Suprapubic skin (tissue), 4 donors: ENCODE results near the gene SAP25.
A peak's percentile ranks its signal among the peaks of the same experiment; 100 is the strongest.

Experiments
- EP300 ChIP-seq: sonication (generic); formaldehyde crosslinking; IDR thresholded peaks from one replicate; pipeline ENCODE4 v1.6.1; 2017; ENCODE audit warnings: antibody characterized with exemption
- POLR2A ChIP-seq, 2 donors: fragments of 450-650 bp; IDR thresholded peaks; one replicate each; pipeline ENCODE4 v1.6.1; 2017; ENCODE audit warnings: antibody characterized with exemption in 2 of 2, mild to moderate bottlenecking in 2 of 2, moderate library complexity in 2 of 2
- POLR2AphosphoS5 ChIP-seq, 3 donors: sonication (generic); formaldehyde crosslinking; IDR thresholded peaks; one replicate each; pipeline ENCODE4 v1.6.1; 2017; ENCODE audit warnings: antibody characterized with exemption in 3 of 3
- TF ChIP-seq, protein P1 (sequence below), 2 donors: fragments of 200-600 bp in 1 of 2; fragments of 450-650 bp in 1 of 2; sonication (generic) in 1 of 2; IDR thresholded peaks; one replicate each; pipeline ENCODE4 v1.5.1; 2016 to 2019; ENCODE audit warnings: antibody characterized with exemption in 2 of 2, mild to moderate bottlenecking in 1 of 2, moderate library complexity in 1 of 2

DNA sequence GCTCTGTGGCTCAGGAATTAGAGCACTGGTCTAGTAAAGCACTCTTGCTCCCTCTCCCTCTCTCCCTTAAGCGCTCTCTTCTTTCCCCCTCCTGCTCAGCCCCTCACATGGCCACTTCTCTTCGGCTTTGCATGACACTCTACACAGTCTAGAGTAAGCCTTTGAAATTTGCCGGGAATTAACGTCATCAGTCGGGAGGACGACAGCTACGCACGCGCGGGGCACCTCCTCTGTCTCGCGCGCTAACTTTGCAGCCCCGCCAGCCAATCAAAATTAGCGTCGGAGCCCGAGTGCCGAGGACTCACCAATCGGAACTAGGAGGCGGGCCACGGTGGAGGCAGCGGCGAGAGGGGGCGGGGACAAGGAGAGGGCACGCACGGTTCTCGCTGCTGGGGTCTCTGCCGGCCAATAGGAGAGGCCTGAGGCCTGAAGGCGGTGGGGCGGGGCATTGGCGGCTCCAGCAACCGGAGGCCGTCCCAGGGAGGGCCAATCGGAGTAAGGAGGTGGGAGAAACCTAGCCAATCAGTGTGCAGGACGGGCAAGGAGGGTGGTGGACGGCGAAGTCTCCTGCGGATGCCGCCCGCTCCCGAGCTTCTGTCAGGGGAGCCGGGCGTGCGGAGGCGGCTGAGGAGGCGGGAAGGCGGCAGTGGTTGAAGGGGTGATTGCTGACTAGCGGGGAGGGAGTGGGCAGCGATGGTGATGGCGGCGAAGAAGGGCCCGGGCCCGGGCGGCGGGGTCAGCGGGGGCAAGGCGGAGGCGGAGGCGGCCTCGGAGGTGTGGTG lies 34.9 kb downstream of the SAP25 start, which contains the start of gene AGFG2:
- TF ChIP-seq, protein P1, sequence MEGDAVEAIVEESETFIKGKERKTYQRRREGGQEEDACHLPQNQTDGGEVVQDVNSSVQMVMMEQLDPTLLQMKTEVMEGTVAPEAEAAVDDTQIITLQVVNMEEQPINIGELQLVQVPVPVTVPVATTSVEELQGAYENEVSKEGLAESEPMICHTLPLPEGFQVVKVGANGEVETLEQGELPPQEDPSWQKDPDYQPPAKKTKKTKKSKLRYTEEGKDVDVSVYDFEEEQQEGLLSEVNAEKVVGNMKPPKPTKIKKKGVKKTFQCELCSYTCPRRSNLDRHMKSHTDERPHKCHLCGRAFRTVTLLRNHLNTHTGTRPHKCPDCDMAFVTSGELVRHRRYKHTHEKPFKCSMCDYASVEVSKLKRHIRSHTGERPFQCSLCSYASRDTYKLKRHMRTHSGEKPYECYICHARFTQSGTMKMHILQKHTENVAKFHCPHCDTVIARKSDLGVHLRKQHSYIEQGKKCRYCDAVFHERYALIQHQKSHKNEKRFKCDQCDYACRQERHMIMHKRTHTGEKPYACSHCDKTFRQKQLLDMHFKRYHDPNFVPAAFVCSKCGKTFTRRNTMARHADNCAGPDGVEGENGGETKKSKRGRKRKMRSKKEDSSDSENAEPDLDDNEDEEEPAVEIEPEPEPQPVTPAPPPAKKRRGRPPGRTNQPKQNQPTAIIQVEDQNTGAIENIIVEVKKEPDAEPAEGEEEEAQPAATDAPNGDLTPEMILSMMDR (IDR thresholded peaks at IDR 0.05), result no peak
- TF ChIP-seq POLR2AphosphoS5 (IDR thresholded peaks at IDR 0.05) (peak in 2 of 3 donors; percentile 12 to 41), POLR2A (IDR thresholded peaks at IDR 0.05) (no peak), EP300 (no peak)
